ENCODE measurements around the gene PPP2R5C.

DNA sequence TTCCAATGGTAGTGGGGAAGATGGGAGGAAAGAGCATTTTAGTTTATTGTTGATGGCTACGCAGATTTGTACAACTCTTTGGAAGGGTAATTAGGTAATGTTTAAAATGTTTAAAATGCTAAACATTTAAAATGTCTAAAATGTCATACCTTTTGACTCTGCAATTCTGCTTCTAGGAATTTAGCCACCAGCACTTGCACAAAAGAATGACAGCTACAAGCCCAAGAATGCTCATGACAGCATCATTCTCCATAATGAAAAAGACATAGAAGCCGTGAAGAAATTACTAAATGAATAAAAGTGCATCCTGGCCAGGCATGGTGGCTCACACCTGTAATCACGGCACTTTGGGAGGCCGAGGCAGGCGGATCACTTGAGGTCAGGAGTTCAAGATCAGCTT is 182.9 kb downstream of the PPP2R5C start:
- TF ChIP-seq, protein P1, sequence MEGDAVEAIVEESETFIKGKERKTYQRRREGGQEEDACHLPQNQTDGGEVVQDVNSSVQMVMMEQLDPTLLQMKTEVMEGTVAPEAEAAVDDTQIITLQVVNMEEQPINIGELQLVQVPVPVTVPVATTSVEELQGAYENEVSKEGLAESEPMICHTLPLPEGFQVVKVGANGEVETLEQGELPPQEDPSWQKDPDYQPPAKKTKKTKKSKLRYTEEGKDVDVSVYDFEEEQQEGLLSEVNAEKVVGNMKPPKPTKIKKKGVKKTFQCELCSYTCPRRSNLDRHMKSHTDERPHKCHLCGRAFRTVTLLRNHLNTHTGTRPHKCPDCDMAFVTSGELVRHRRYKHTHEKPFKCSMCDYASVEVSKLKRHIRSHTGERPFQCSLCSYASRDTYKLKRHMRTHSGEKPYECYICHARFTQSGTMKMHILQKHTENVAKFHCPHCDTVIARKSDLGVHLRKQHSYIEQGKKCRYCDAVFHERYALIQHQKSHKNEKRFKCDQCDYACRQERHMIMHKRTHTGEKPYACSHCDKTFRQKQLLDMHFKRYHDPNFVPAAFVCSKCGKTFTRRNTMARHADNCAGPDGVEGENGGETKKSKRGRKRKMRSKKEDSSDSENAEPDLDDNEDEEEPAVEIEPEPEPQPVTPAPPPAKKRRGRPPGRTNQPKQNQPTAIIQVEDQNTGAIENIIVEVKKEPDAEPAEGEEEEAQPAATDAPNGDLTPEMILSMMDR (IDR thresholded peaks at IDR 0.05) = no peak
- no peak for TF ChIP-seq POLR2A (IDR thresholded peaks at IDR 0.05)
- no peak for TF ChIP-seq EP300 (IDR thresholded peaks at IDR 0.05)
- no peak for TF ChIP-seq POLR2AphosphoS5 (IDR thresholded peaks at IDR 0.05)
